Activated T-cell treated with anti-CD3 and anti-CD28 coated beads for 48 hours (primary cell): ENCODE measurements around the gene USP38.
"Not testable (repeated sequence)": the region's sequence is repeated elsewhere in the genome, so short reads cannot be mapped to it uniquely, and the experiment has no call there.

Source experiments
- DNase-seq: peaks from one replicate; pipeline ENCODE4 v3.0.0-alpha.2; 2020; ENCODE audit warnings: low read depth

The USP38 gene

DNA sequence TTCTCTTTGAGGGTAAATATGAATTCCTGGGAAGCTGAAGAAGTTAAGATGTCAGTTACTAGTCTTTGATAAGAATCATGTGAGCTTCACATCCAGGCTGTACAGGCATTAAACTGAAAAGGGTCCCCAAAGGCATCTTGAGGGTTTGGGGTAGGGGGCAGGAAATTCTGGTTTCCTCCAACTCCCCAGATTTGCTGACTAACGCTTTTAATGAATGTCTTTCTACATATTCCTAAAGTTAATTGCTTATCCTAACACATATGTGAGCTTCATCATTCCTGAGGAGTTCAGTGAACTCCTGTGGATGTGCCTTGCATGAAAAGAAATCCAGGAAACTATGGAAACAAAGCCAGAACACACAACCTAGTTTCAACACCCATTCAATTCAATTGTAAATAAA, 78.1 kb downstream of the USP38 start:
- DNase-seq: no peak

DNA sequence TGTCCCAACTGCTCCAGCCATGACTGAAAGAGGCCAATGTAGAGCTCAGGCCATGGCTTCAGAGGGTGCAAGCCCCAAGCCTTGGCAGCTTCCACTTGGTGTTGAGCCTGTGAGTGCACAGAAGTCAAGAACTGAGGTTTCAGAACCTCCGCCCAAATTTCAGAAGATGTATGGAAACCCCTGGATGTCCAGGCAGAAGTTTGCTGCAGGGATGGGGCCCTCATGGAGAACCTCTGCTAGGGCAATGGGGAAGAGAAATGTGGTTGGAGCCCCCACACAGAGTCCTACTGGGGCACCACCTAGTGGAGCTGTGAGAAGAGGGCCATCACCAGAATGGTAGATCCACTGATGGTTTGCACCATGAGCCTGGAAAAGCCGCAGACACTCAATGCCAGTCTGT, 83.0 kb downstream of the USP38 start:
- DNase-seq: not testable (repeated sequence)

GRCh38 chr4:143270256-143270838, 85.6 kb downstream of the USP38 start:
- no peak for DNase-seq
